GM12878 (cell line): Measurements from ENCODE around the gene SLC2A4RG. TPM values are rescaled to one million over a fixed set of nuclear protein-coding genes. Genes with fewer than 3 reads are reported as not detected.

Experiments
- ATAC-seq: fragments of 200-7000 bp; cut with Tn5 transposase; 3 replicates; pipeline ENCODE4 v1.9.1; 2020; ENCODE audit warnings: mild to moderate bottlenecking, moderate library complexity
- BruUV-seq: library from RNA; stranded (reverse); fragments of 400-500 nt; replicated peaks from 2 replicates; lab custom pipeline; 2021; lab: Mats Ljungman, UMichigan
- CTCF ChIA-PET: fragments of 300-600 bp; sonication (Branson Sonifier 250); formaldehyde crosslinking; extraction: SDS; loops from one replicate; lab custom pipeline; 2021; ENCODE audit warnings: inconsistent platforms; lab: Yijun Ruan, JAX
- POLR2A ChIA-PET: fragments of 350-600 bp; formaldehyde crosslinking; extraction: SDS; loops from one replicate; lab custom pipeline; 2021; ENCODE audit warnings: inconsistent platforms; lab: Charles Lee
- RAD21 ChIA-PET: fragments of 300-600 bp; sonication (Branson Sonifier 250); formaldehyde crosslinking; loops from one replicate; lab custom pipeline; 2023; ENCODE audit warnings: antibody characterized with exemption; ENCODE audit not compliant: unreplicated experiment; lab: Charles Lee
- SMC1A ChIA-PET: fragments of 300-600 bp; sonication (Branson Sonifier 250); formaldehyde crosslinking; loops from one replicate; lab custom pipeline; 2023; ENCODE audit not compliant: unreplicated experiment, uncharacterized antibody; lab: Charles Lee
- DNase-seq: peaks from one replicate; pipeline ENCODE4 v3.0.0-alpha.2; 2011; ENCODE audit warnings: low read depth, low spot score
- FAIRE-seq: peaks from 3 replicates; lab custom pipeline; 2011; peaks lifted over from hg19 to GRCh38; lab: Jason Lieb, UNC
- H2AFZ ChIP-seq: 2 replicates; pipeline ENCODE4 v1.6.0; 2011; ENCODE audit warnings: low read depth, low read length, control low read depth; ENCODE audit not compliant: control insufficient read depth
- H3K27ac ChIP-seq: 2 replicates; pipeline ENCODE4 v1.5.1; 2011; ENCODE audit warnings: control low read depth; ENCODE audit not compliant: control insufficient read depth, insufficient read depth
- H3K27me3 ChIP-seq, 2 experiments: replicated peaks in 1 of 2; 2 replicates each; pipeline versions ENCODE4 v1.6.0 to v1.6.1; 2011; ENCODE audit warnings: low read length in 1 of 2; ENCODE audit not compliant: control insufficient read depth in 2 of 2, insufficient read depth in 2 of 2
- H3K36me3 ChIP-seq, 2 experiments: 2 replicates each; pipeline ENCODE4 v1.5.1; 2011; ENCODE audit warnings: low read length in 1 of 2; ENCODE audit not compliant: control insufficient read depth in 2 of 2, insufficient read depth in 2 of 2
- H3K4me1 ChIP-seq: 2 replicates; pipeline ENCODE4 v1.6.1; 2011; ENCODE audit warnings: mild to moderate bottlenecking, low read length, moderate library complexity, mixed read lengths; ENCODE audit not compliant: control insufficient read depth, insufficient read depth
- H3K4me2 ChIP-seq: 2 replicates; pipeline ENCODE4 v1.6.0; 2011; ENCODE audit warnings: control low read depth; ENCODE audit not compliant: control insufficient read depth, insufficient read depth
- H3K4me3 ChIP-seq: fragments of 200-600 bp; sonication (generic); 2 replicates; pipeline ENCODE4 v1.5.1; 2016
- H3K79me2 ChIP-seq: 2 replicates; pipeline ENCODE4 v1.6.0; 2011; ENCODE audit warnings: low read length; ENCODE audit not compliant: control insufficient read depth, insufficient read depth
- H3K9ac ChIP-seq: 2 replicates; pipeline ENCODE4 v1.8.0; 2011; ENCODE audit warnings: low read length, control low read depth, mixed read lengths; ENCODE audit not compliant: control insufficient read depth, insufficient read depth
- H3K9me3 ChIP-seq: replicated peaks from 3 replicates; pipeline ENCODE4 v1.5.1; 2011; ENCODE audit warnings: mild to moderate bottlenecking, low read length; ENCODE audit not compliant: control insufficient read depth, insufficient read depth
- H4K20me1 ChIP-seq: 2 replicates; pipeline ENCODE4 v1.6.0; 2011; ENCODE audit not compliant: control insufficient read depth, insufficient read depth
- CHD2 ChIP-seq: IDR thresholded peaks from 2 replicates; pipeline ENCODE4 v1.6.1; 2011; ENCODE audit warnings: low read depth, low read length, improper control_type of control experiment, borderline replicate concordance
- EED ChIP-seq: sonication (generic); IDR thresholded peaks from 2 replicates; pipeline ENCODE4 v1.6.1; 2016; ENCODE audit warnings: antibody characterized with exemption, low read depth
- JUND ChIP-seq: IDR thresholded peaks from 2 replicates; pipeline ENCODE4 v1.6.1; 2012; ENCODE audit warnings: low read depth, mild to moderate bottlenecking, low read length, improper control_type of control experiment, moderate library complexity
- MXI1 ChIP-seq: fragments of 150-350 bp; IDR thresholded peaks from 2 replicates; pipeline ENCODE4 v1.6.1; 2011; ENCODE audit warnings: low read depth, mild to moderate bottlenecking, inconsistent platforms, low read length, improper control_type of control experiment
- NR2C1 ChIP-seq: fragments of 450-650 bp; IDR thresholded peaks from 2 replicates; pipeline ENCODE4 v1.6.1; 2017; ENCODE audit warnings: antibody characterized with exemption, mild to moderate bottlenecking, moderate library complexity
- SMARCA5 ChIP-seq: fragments of 450-650 bp; IDR thresholded peaks from 2 replicates; pipeline ENCODE4 v1.6.1; 2017; ENCODE audit warnings: mild to moderate bottlenecking
- TCF3 ChIP-seq: IDR thresholded peaks from 2 replicates; pipeline ENCODE4 v1.6.1; 2012; ENCODE audit warnings: low read depth, mild to moderate bottlenecking, low read length, borderline replicate concordance; ENCODE audit not compliant: insufficient read depth
- ZNF24 ChIP-seq: fragments of 450-650 bp; IDR thresholded peaks from 2 replicates; pipeline ENCODE4 v1.6.1; 2017; ENCODE audit warnings: antibody characterized with exemption, mild to moderate bottlenecking
- WGBS: methylation state at CpG from one replicate; pipeline ENCODE4 v1.1.6; 2016; ENCODE audit warnings: low lambda C conversion rate; ENCODE audit not compliant: insufficient replicate concordance, insufficient coverage; ENCODE audit errors: missing lambda C conversion rate; 5-methylcytosine and 5-hydroxymethylcytosine counted together
- in situ Hi-C: fragments of 300-500 bp; cut with MboI; formaldehyde crosslinking; loops from 9 replicates; pipeline ENCODE4 v1.14.3; 2018; ENCODE audit warnings: mixed read lengths
- intact Hi-C: fragments of 100-400 bp; cut with micrococcal nuclease; formaldehyde crosslinking; loops from one replicate; pipeline ENCODE4 v1.14.2; 2022; ENCODE audit not compliant: unreplicated experiment
- polyA plus RNA-seq, 11 experiments: library from polyadenylated mRNA; depleted of rRNA in 4 of 11; unstranded in 6 of 11; stranded (reverse) in 5 of 11; fragments of >200 nt; fragmentation: Nextera tagmentation in 4 of 11; fragmentation: Illumina TruSeq in 1 of 11; extraction: Ambion mirVana in 4 of 11; extraction: Trizol in 1 of 11; gene quantifications; 1 replicate in 1 of 11; 2 replicates in 10 of 11; pipeline versions ENCODE4 v1.2.1 to v1.2.3, GENCODE V29; 2011 to 2016; ENCODE audit warnings: inconsistent platforms in 2 of 11, missing spikeins in 2 of 11, low read depth in 1 of 11
- total RNA-seq, 4 experiments: library from RNA; depleted of rRNA in 3 of 4; stranded (reverse); fragments of >200 nt in 3 of 4; fragmentation: Illumina TruSeq in 1 of 4; extraction: Trizol in 1 of 4; gene quantifications; 2 replicates each; pipeline versions ENCODE4 v1.2.1 to v1.2.3, GENCODE V29; 2013 to 2021

Gene SLC2A4RG
- total and polyA plus RNA-seq, 10 of the 15 experiments (the other 5 are each of a cell fraction or from before 2014, with no cell fraction given) = 0.34 to 65.9 (median 13.3) TPM

GRCh38 chr20:63774306-63774705 is 34.7 kb downstream of the SLC2A4RG start:
- ChIA-PET RAD21 (no interaction called here), CTCF (no interaction called here), SMC1A (no interaction called here), POLR2A (no interaction called here)
- no peak overlapping the region for H3K9ac ChIP-seq
- DNase-seq = no peak
- H3K36me3 ChIP-seq = no peaks in the 10 kb centered on the region
- BruUV-seq = no TSS peak
- no peaks in the 10 kb centered on the region for H3K4me1 ChIP-seq
- no peaks in the 10 kb centered on the region for H4K20me1 ChIP-seq
- no peak for ATAC-seq
- H3K4me2 ChIP-seq = no peak overlapping the region
- no peak for FAIRE-seq
- intact Hi-C loops (no loop called here), in situ Hi-C loops (no loop called here)
- TF ChIP-seq ZNF24 (no peak), NR2C1 (no peak), MXI1 (no peak), CHD2 (no peak), TCF3 (no peak), EED (no peak), JUND (no peak), SMARCA5 (no peak)
- H3K9me3 ChIP-seq = peaks cover 7% of the 10 kb centered on the region; the same call in 1 of the 3 replicates
- H3K79me2 ChIP-seq = no peaks in the 10 kb centered on the region
- no peak overlapping the region for H3K27ac ChIP-seq
- H3K27me3 ChIP-seq = no peaks in the 10 kb centered on the region
- WGBS = 78% methylated on average over 15 of the region's 15 CpGs
- H3K4me3 ChIP-seq = no peak overlapping the region
- H2AFZ ChIP-seq = no peak overlapping the region
